ENCODE data around the gene SLX9. TPM values are rescaled to one million over a fixed set of nuclear protein-coding genes. Genes with fewer than 3 reads are reported as not detected.

Gene SLX9
- total and polyA plus RNA-seq, 7 donors = 9.7 to 38.8 (median 20.7) TPM

GRCh38 chr21:44942566-44942965 lies 2.7 kb downstream of the SLX9 start:
- no peak for TF ChIP-seq EP300 (IDR thresholded peaks at IDR 0.05)
- TF ChIP-seq POLR2A (IDR thresholded peaks at IDR 0.05) = no peak
- TF ChIP-seq CTCF (IDR thresholded peaks at IDR 0.05) = no peak
- TF ChIP-seq POLR2AphosphoS5 (IDR thresholded peaks at IDR 0.05) = no peak
- intact Hi-C loops (cut with DNase I) = no loop called here
- Histone ChIP-seq H3K27ac (no peak overlapping the region), H3K4me3 (no peak overlapping the region), H3K36me3 (peaks cover 0 to 35% (median 7%) of the 10 kb centered on the region in 4 donors), H3K9me3 (no peaks in the 10 kb centered on the region), H3K27me3 (no peaks in the 10 kb centered on the region), H3K4me1 (peaks cover 0 to 34% (median 27%) of the 10 kb centered on the region in 4 donors)
- WGBS, 2 donors = 32 to 45% methylated on average over 2 of the region's 2 CpGs
- DNase-seq = peak; percentile 2

- DNase-seq = peak; percentile 52
- Histone ChIP-seq H3K27ac (no peak overlapping the region), H3K4me1 (peaks cover 0 to 34% (median 27%) of the 10 kb centered on the region in 4 donors), H3K27me3 (no peaks in the 10 kb centered on the region), H3K36me3 (peaks cover 0 to 39% (median 7%) of the 10 kb centered on the region in 4 donors), H3K9me3 (no peaks in the 10 kb centered on the region), H3K4me3 (no peak overlapping the region)
- TF ChIP-seq CTCF (IDR thresholded peaks at IDR 0.05) = no peak
- TF ChIP-seq POLR2A (IDR thresholded peaks at IDR 0.05) = no peak
- TF ChIP-seq EP300 (IDR thresholded peaks at IDR 0.05) = no peak
- TF ChIP-seq POLR2AphosphoS5 (IDR thresholded peaks at IDR 0.05) = no peak
- 86 to 88% methylated on average over 15 of the region's 15 CpGs for WGBS, 2 donors
- intact Hi-C loops (cut with DNase I) = no loop called here
Measured at GRCh38 chr21:44943005-44943685, 3.3 kb downstream of the SLX9 start.

- Histone ChIP-seq H3K9me3 (no peaks in the 10 kb centered on the region), H3K4me1 (peaks cover 0 to 29% (median 25%) of the 10 kb centered on the region in 4 donors), H3K27ac (no peak overlapping the region), H3K36me3 (peaks cover 0 to 39% (median 7%) of the 10 kb centered on the region in 4 donors), H3K4me3 (no peak overlapping the region), H3K27me3 (no peaks in the 10 kb centered on the region)
- WGBS, 2 donors = 92 to 95% methylated on average over 24 of the region's 24 CpGs
- TF ChIP-seq CTCF (IDR thresholded peaks at IDR 0.05) = no peak
- TF ChIP-seq POLR2A (IDR thresholded peaks at IDR 0.05) = no peak
- TF ChIP-seq EP300 (IDR thresholded peaks at IDR 0.05) = no peak
- no peak for TF ChIP-seq POLR2AphosphoS5 (IDR thresholded peaks at IDR 0.05)
- DNase-seq = peak; percentile 48
- intact Hi-C loops (cut with DNase I) = no loop called here
Measured at GRCh38 chr21:44943686-44944550, 4.1 kb downstream of the SLX9 start.

- Histone ChIP-seq H3K27me3 (no peaks in the 10 kb centered on the region), H3K9me3 (no peaks in the 10 kb centered on the region), H3K36me3 (peaks cover 0 to 39% (median 7%) of the 10 kb centered on the region in 4 donors), H3K4me1 (peaks cover 0 to 24% (median 24%) of the 10 kb centered on the region in 4 donors), H3K27ac (no peak overlapping the region), H3K4me3 (no peak overlapping the region)
- WGBS, 2 donors = 94 to 95% methylated on average over 10 of the region's 10 CpGs
- peak; percentile 20 for DNase-seq
- TF ChIP-seq POLR2A (IDR thresholded peaks at IDR 0.05) = no peak
- no peak for TF ChIP-seq CTCF (IDR thresholded peaks at IDR 0.05)
- no peak for TF ChIP-seq POLR2AphosphoS5 (IDR thresholded peaks at IDR 0.05)
- TF ChIP-seq EP300 (IDR thresholded peaks at IDR 0.05) = no peak
- intact Hi-C loops (cut with DNase I) = no loop called here
Measured at GRCh38 chr21:44944596-44944995, 4.8 kb downstream of the SLX9 start.

Data from sigmoid colon (tissue), 7 donors.